COR-L47 (cell line): Measurements from ENCODE around the gene C19orf25.
"Not testable (repeated sequence)": the region's sequence is repeated elsewhere in the genome, so short reads cannot be mapped to it uniquely, and the experiment has no call there.

Experiments
- DNase-seq: peaks from one replicate; lab custom pipeline; 2025; lab: John Stamatoyannopoulos, UW

C19orf25 gene

GRCh38 chr19:1512671-1513498 is 33.9 kb upstream of the C19orf25 start, which contains the start of gene ADAMTSL5:
Gene ADAMTSL5 (minus strand): TSS chr19:1513019. CDS start chr19:1510943, 2,076 bp downstream.
- DNase-seq = no peak

GRCh38 chr19:1511318-1512317 is 32.6 kb upstream of the C19orf25 start:
- DNase-seq = no peak

GRCh38 chr19:1510807-1511206 is 31.8 kb upstream of the C19orf25 start:
- no peak for DNase-seq

GRCh38 chr19:1510442-1510806 is 31.4 kb upstream of the C19orf25 start:
- DNase-seq = no peak

GRCh38 chr19:1509602-1510441 is 30.8 kb upstream of the C19orf25 start:
- no peak for DNase-seq

- DNase-seq = no peak
Measured at GRCh38 chr19:1508507-1508856, 29.5 kb upstream of the C19orf25 start.

- DNase-seq = peak; percentile 73
Measured at GRCh38 chr19:1507763-1508506, 28.9 kb upstream of the C19orf25 start.

GRCh38 chr19:1507192-1507660 is 28.2 kb upstream of the C19orf25 start:
- DNase-seq = no peak

GRCh38 chr19:1505991-1506881 is 27.2 kb upstream of the C19orf25 start:
- no peak for DNase-seq

GRCh38 chr19:1505012-1505411 is 26.0 kb upstream of the C19orf25 start:
- DNase-seq = no peak

- no peak for DNase-seq
Measured at GRCh38 chr19:1503925-1504773, 25.1 kb upstream of the C19orf25 start.

GRCh38 chr19:1503089-1503924 is 24.3 kb upstream of the C19orf25 start:
- DNase-seq = peak; percentile 21

GRCh38 chr19:1502433-1503088 is 23.5 kb upstream of the C19orf25 start:
- no peak for DNase-seq

GRCh38 chr19:1501200-1501595 is 22.2 kb upstream of the C19orf25 start:
- DNase-seq = no peak

GRCh38 chr19:1499231-1499630 is 20.2 kb upstream of the C19orf25 start:
- DNase-seq = not testable (repeated sequence)

- DNase-seq = no peak
Measured at GRCh38 chr19:1497578-1498235, 18.7 kb upstream of the C19orf25 start.
